HepG2 (cell line): Measurements from ENCODE around the gene STXBP5L. TPM values are rescaled to one million over a fixed set of nuclear protein-coding genes. Genes with fewer than 3 reads are reported as not detected.

Source experiments
- ATAC-seq: fragments of 200-7000 bp; cut with Tn5 transposase; 3 replicates; pipeline ENCODE4 v1.9.1; 2020; ENCODE audit warnings: mild to moderate bottlenecking, moderate library complexity
- BruUV-seq: library from RNA; stranded (reverse); fragments of 400-500 nt; replicated peaks from 2 replicates; lab custom pipeline; 2021; lab: Mats Ljungman, UMichigan
- CTCF ChIA-PET: fragments of 300-600 bp; formaldehyde crosslinking; extraction: SDS; loops from one replicate; lab custom pipeline; 2021; ENCODE audit warnings: low total read pairs, inconsistent platforms, low intra/inter-chr PET ratio; lab: Yijun Ruan, JAX
- POLR2A ChIA-PET: fragments of 350-600 bp; sonication (Branson Sonifier 250); formaldehyde crosslinking; loops from one replicate; lab custom pipeline; 2020; ENCODE audit warnings: antibody characterized with exemption, inconsistent platforms; lab: Yijun Ruan, JAX
- DNase-seq: peaks from one replicate; pipeline ENCODE4 v3.0.0-alpha.2; 2015; ENCODE audit warnings: low spot score
- FAIRE-seq: peaks from 3 replicates; lab custom pipeline; 2011; peaks lifted over from hg19 to GRCh38; lab: Jason Lieb, UNC
- H2AFZ ChIP-seq: one replicate; pipeline ENCODE4 v1.6.1; 2011; ENCODE audit warnings: low read length, inconsistent platforms
- H3K27ac ChIP-seq: fragments of 300-600 bp; 3 replicates; pipeline ENCODE4 v1.8.0; 2011; ENCODE audit warnings: mixed run types, mild to moderate bottlenecking, mixed read lengths, low read length, inconsistent platforms; ENCODE audit not compliant: insufficient read depth; ENCODE audit errors: extremely low read length
- H3K27me3 ChIP-seq, 2 experiments: fragments of 200-600 bp in 1 of 2; 2 replicates in 1 of 2; 3 replicates in 1 of 2; pipeline versions ENCODE4 v1.6.0 to v1.8.0; 2011; ENCODE audit warnings: low read length in 2 of 2, mild to moderate bottlenecking in 2 of 2, moderate library complexity in 2 of 2, inconsistent platforms in 1 of 2; ENCODE audit not compliant: insufficient read depth in 2 of 2, control insufficient read depth in 1 of 2
- H3K36me3 ChIP-seq, 2 experiments: fragments of 200-600 bp in 1 of 2; replicated peaks in 1 of 2; 2 replicates in 1 of 2; 3 replicates in 1 of 2; pipeline versions ENCODE4 v1.5.1 to v1.8.0; 2011; ENCODE audit warnings: low read length in 2 of 2, inconsistent platforms in 1 of 2; ENCODE audit not compliant: insufficient read depth in 2 of 2, control insufficient read depth in 1 of 2
- H3K4me1 ChIP-seq: 2 replicates; pipeline ENCODE4 v1.5.1; 2012; ENCODE audit warnings: low read length, inconsistent platforms; ENCODE audit not compliant: insufficient read depth
- H3K4me2 ChIP-seq: 2 replicates; pipeline ENCODE4 v1.6.0; 2011; ENCODE audit warnings: low read depth, low read length, inconsistent platforms
- H3K4me3 ChIP-seq, 3 experiments: fragments of 200-600 bp in 1 of 3; sonication (generic), shearing (Covaris generic) in 1 of 3; replicated peaks in 1 of 3; 2 replicates each; pipeline ENCODE4 v1.5.1; 2011 to 2016; ENCODE audit warnings: low read length in 3 of 3, inconsistent platforms in 2 of 3, low read depth in 2 of 3, mild to moderate bottlenecking in 2 of 3, control low read depth in 1 of 3, mixed read lengths in 1 of 3; ENCODE audit not compliant: insufficient read depth in 1 of 3
- H3K79me2 ChIP-seq: one replicate; pipeline ENCODE4 v1.6.1; 2011; ENCODE audit warnings: low read length, inconsistent platforms; ENCODE audit not compliant: insufficient read depth
- H3K9ac ChIP-seq: 2 replicates; pipeline ENCODE4 v1.6.0; 2011; ENCODE audit warnings: mild to moderate bottlenecking, low read depth, low read length, inconsistent platforms; ENCODE audit not compliant: insufficient read depth
- H3K9me3 ChIP-seq: 2 replicates; pipeline ENCODE4 v1.5.1; 2012; ENCODE audit warnings: mild to moderate bottlenecking, low read length
- H4K20me1 ChIP-seq: 2 replicates; pipeline ENCODE4 v1.6.0; 2011; ENCODE audit warnings: inconsistent platforms, mild to moderate bottlenecking, low read length, moderate library complexity; ENCODE audit not compliant: insufficient read depth
- BCL6 ChIP-seq: IDR thresholded peaks from 2 replicates; pipeline ENCODE4 v1.6.1; 2016; ENCODE audit warnings: missing genetic modification reagents, missing compliant biosample characterization
- PRDM10 ChIP-seq: sonication (generic); formaldehyde crosslinking; IDR thresholded peaks from 2 replicates; pipeline ENCODE4 v1.4.0; 2020; ENCODE audit warnings: low read depth, missing genetic modification reagents
- ZNF12 ChIP-seq: sonication (generic); formaldehyde crosslinking; IDR thresholded peaks from 2 replicates; pipeline ENCODE4 v1.5.0; 2020; ENCODE audit warnings: missing genetic modification reagents
- ZNF235 ChIP-seq: sonication (generic); formaldehyde crosslinking; IDR thresholded peaks from 2 replicates; pipeline ENCODE4 v1.8.1; 2023; ENCODE audit warnings: mild to moderate bottlenecking, missing genetic modification reagents, borderline replicate concordance
- ZNF367 ChIP-seq: sonication (generic); formaldehyde crosslinking; IDR thresholded peaks from 2 replicates; pipeline ENCODE4 v1.4.0; 2020; ENCODE audit warnings: missing genetic modification reagents, borderline replicate concordance
- ZNF562 ChIP-seq: sonication (generic); formaldehyde crosslinking; IDR thresholded peaks from 2 replicates; pipeline ENCODE4 v1.8.0; 2022; ENCODE audit warnings: missing genetic modification reagents, borderline replicate concordance
- ZNF652 ChIP-seq: IDR thresholded peaks from 2 replicates; pipeline ENCODE4 v1.6.1; 2016; ENCODE audit warnings: low read depth, borderline replicate concordance
- ZNF792 ChIP-seq: IDR thresholded peaks from 2 replicates; pipeline ENCODE4 v1.6.1; 2016
- ZNF839 ChIP-seq: sonication (generic); formaldehyde crosslinking; IDR thresholded peaks from 2 replicates; pipeline ENCODE4 v1.4.0; 2020; ENCODE audit warnings: missing genetic modification reagents, mild to moderate bottlenecking, borderline replicate concordance
- WGBS: methylation state at CpG from one replicate; pipeline ENCODE4 v1.1.6; 2017; ENCODE audit warnings: low lambda C conversion rate; 5-methylcytosine and 5-hydroxymethylcytosine counted together
- in situ Hi-C: cut with HindIII; loops from 2 replicates; pipeline ENCODE4 v1.10.0; 2017; ENCODE audit warnings: low pct_unique_long_range_greater_than_20kb; ENCODE audit not compliant: extremely low pct_ligation_motif_present
- intact Hi-C: fragments of 100-400 bp; cut with micrococcal nuclease; formaldehyde crosslinking; loops from one replicate; pipeline ENCODE4 v1.10.0; 2022; ENCODE audit not compliant: unreplicated experiment
- microRNA-seq: library from miRNA; unstranded; fragments of <30 nt; microRNA quantifications from one replicate; pipeline ENCODE4, GENCODE V29; 2020
- polyA plus RNA-seq, 8 experiments: library from polyadenylated mRNA; depleted of rRNA in 3 of 8; stranded (reverse) in 7 of 8; unstranded in 1 of 8; fragments of >200 nt; fragmentation: Illumina TruSeq in 4 of 8; extraction: Trizol in 4 of 8; gene quantifications; 2 replicates each; pipeline versions ENCODE4 v1.2.1 to v1.2.3, GENCODE V29; 2011 to 2016; ENCODE audit warnings: low read depth in 4 of 8, missing spikeins in 1 of 8, mixed read lengths in 1 of 8; ENCODE audit not compliant: insufficient read depth in 1 of 8
- small RNA-seq, 3 experiments: library from RNA; depleted of rRNA; stranded (forward); fragments of <200 nt; gene quantifications; one replicate each; pipeline ENCODE3, GENCODE V24; 2012; ENCODE audit warnings: low read depth in 2 of 3, low replicate concordance in 1 of 3; ENCODE audit not compliant: insufficient read length in 3 of 3, insufficient read depth in 2 of 3
- total RNA-seq, 5 experiments: library from RNA; depleted of rRNA; stranded (reverse); fragments of >200 nt; fragmentation: Illumina TruSeq; extraction: Trizol; gene quantifications; 2 replicates each; pipeline ENCODE4 v1.2.3, GENCODE V29; 2016; ENCODE audit warnings: low read depth in 1 of 5

Gene STXBP5L
- total and polyA plus RNA-seq, 2 of the 13 experiments (the other 11 are each of a cell fraction or from before 2014, with no cell fraction given): not detected

- no peaks in the 10 kb centered on the region for H3K79me2 ChIP-seq
- in situ Hi-C loops: no loop called here
- no peak for DNase-seq
- no peaks in the 10 kb centered on the region for H3K4me1 ChIP-seq
- H3K4me3 ChIP-seq: no peak overlapping the region
- peaks cover 4 to 37% of the 10 kb centered on the region in 2 experiments; a peak in 4 of 5 replicates for H3K36me3 ChIP-seq
- H3K9me3 ChIP-seq: no peaks in the 10 kb centered on the region
- no peak overlapping the region for H2AFZ ChIP-seq
- ChIA-PET POLR2A (no interaction called here), CTCF (no interaction called here)
- no peaks in the 10 kb centered on the region for H3K27me3 ChIP-seq
- 100% methylated on average over 2 of the region's 2 CpGs for WGBS
- intact Hi-C loops: no loop called here
- H3K27ac ChIP-seq: no peak overlapping the region
- no TSS peak for BruUV-seq
- no peak for FAIRE-seq
- no peak overlapping the region for H3K4me2 ChIP-seq
- no peak for ATAC-seq
- no peak overlapping the region for H3K9ac ChIP-seq
- TF ChIP-seq ZNF652 (CRISPR knock-in tag): no peak
- TF ChIP-seq BCL6: no peak
- TF ChIP-seq PRDM10 (CRISPR knock-in tag): no peak
- TF ChIP-seq ZNF792: no peak
- no peak for TF ChIP-seq ZNF235 (CRISPR knock-in tag)
- no peak for TF ChIP-seq ZNF839 (CRISPR knock-in tag)
- TF ChIP-seq ZNF367 (CRISPR knock-in tag): no peak
- TF ChIP-seq ZNF562 (CRISPR knock-in tag): no peak
- no peak for TF ChIP-seq ZNF12 (CRISPR knock-in tag)
- H4K20me1 ChIP-seq: no peaks in the 10 kb centered on the region
These were observed 565.0 kb downstream of the STXBP5L start for GRCh38 chr3:121473001-121473400.

Small RNAs within 50 kb of the gene (microRNA-seq; reads per million reads assigned to microRNA genes)
- gene MIR5682: not detected

Small RNAs within 50 kb of the gene (small RNA-seq; reads per million reads assigned to genes)
- gene MIR5682: 0 reads per million in 3 experiments

Other genes starting within 250 kb of the STXBP5L start
- 265 and 319 TPM in 2 replicates for gene HGD, start 226.0 kb upstream of the STXBP5L start, total RNA-seq (2016; rRNA removed; fragmentation: Illumina TruSeq; extraction: Trizol)
- gene HGD, start 226.0 kb upstream of the STXBP5L start, polyA plus RNA-seq (2011; rRNA removed): 398 and 420 TPM in 2 replicates
- 31.9 and 48.3 TPM in 2 replicates for gene RABL3, start 165.7 kb upstream of the STXBP5L start, total RNA-seq (2016; rRNA removed; fragmentation: Illumina TruSeq; extraction: Trizol)
- 3.8 and 4.8 TPM in 2 replicates for gene RABL3, start 165.7 kb upstream of the STXBP5L start, polyA plus RNA-seq (2011; rRNA removed)
- gene GTF2E1, start 165.5 kb upstream of the STXBP5L start, total RNA-seq (2016; rRNA removed; fragmentation: Illumina TruSeq; extraction: Trizol): 21.5 and 29.0 TPM in 2 replicates
- gene GTF2E1, start 165.5 kb upstream of the STXBP5L start, polyA plus RNA-seq (2011; rRNA removed): 7.7 and 8.3 TPM in 2 replicates